BLaER1 (cell line): ENCODE results near the gene CELA3A.
A peak's percentile ranks its signal among the peaks of the same experiment; 100 is the strongest.

Source experiments
- H3K27ac ChIP-seq: shearing (Covaris generic); formaldehyde crosslinking; 2 replicates; pipeline ENCODE4 v1.8.1; 2022
- H3K27me3 ChIP-seq: shearing (Covaris generic); formaldehyde crosslinking; 2 replicates; pipeline ENCODE4 v1.8.1; 2022
- H3K36me3 ChIP-seq: shearing (Covaris generic); formaldehyde crosslinking; 2 replicates; pipeline ENCODE4 v1.8.1; 2022
- H3K4me1 ChIP-seq: shearing (Covaris generic); formaldehyde crosslinking; 2 replicates; pipeline ENCODE4 v1.8.1; 2022
- H3K4me2 ChIP-seq: shearing (Covaris generic); formaldehyde crosslinking; 2 replicates; pipeline ENCODE4 v1.8.1; 2022
- H3K4me3 ChIP-seq: shearing (Covaris generic); formaldehyde crosslinking; 2 replicates; pipeline ENCODE4 v1.8.1; 2022
- H3K9ac ChIP-seq: shearing (Covaris generic); formaldehyde crosslinking; 2 replicates; pipeline ENCODE4 v1.8.1; 2022
- H3K9me3 ChIP-seq: shearing (Covaris generic); formaldehyde crosslinking; 2 replicates; pipeline ENCODE4 v1.8.1; 2022
- H4K20me1 ChIP-seq: shearing (Covaris generic); formaldehyde crosslinking; 2 replicates; pipeline ENCODE4 v1.8.1; 2022
- Cebpa-rat ChIP-seq: shearing (Covaris generic); IDR thresholded peaks from 2 replicates; pipeline ENCODE4 v1.8.1; 2022

CELA3A gene

GRCh38 chr1:22001409-22001808, at the start of gene CELA3A:
CELA3A (plus strand) TSS chr1:22001657; CDS start chr1:22001675, 18 bp downstream.
- no peak within 1 kb of the TSS for H3K4me2 ChIP-seq
- TF ChIP-seq Cebpa-rat, result no peak
- H3K4me1 ChIP-seq, result peaks cover 24% of the 10 kb centered on the region
- H3K9me3 ChIP-seq, result no peaks in the 10 kb centered on the region
- H4K20me1 ChIP-seq, result no peaks in the 10 kb centered on the region
- H3K36me3 ChIP-seq, result no peaks in the 10 kb centered on the region
- no peaks in the 10 kb centered on the region for H3K27me3 ChIP-seq
- no peak within 1 kb of the TSS for H3K27ac ChIP-seq
- no peak within 1 kb of the TSS for H3K4me3 ChIP-seq
- H3K9ac ChIP-seq, result no peak within 1 kb of the TSS

GRCh38 chr1:21952786-21953520, 48.5 kb upstream of the CELA3A start:
- H3K27me3 ChIP-seq, result no peaks in the 10 kb centered on the region
- H3K4me1 ChIP-seq, result peaks cover 26% of the 10 kb centered on the region
- no peak for TF ChIP-seq Cebpa-rat
- no peaks in the 10 kb centered on the region for H3K36me3 ChIP-seq
- H3K9me3 ChIP-seq, result no peaks in the 10 kb centered on the region
- H4K20me1 ChIP-seq, result no peaks in the 10 kb centered on the region
- no peak overlapping the region for H3K4me2 ChIP-seq
- no peak overlapping the region for H3K4me3 ChIP-seq
- no peak overlapping the region for H3K27ac ChIP-seq
- H3K9ac ChIP-seq, result no peak overlapping the region

- H3K4me2 ChIP-seq, result no peak overlapping the region
- no peak for TF ChIP-seq Cebpa-rat
Observed at GRCh38 chr1:21955058-21955457, 46.4 kb upstream of the CELA3A start.

GRCh38 chr1:21955501-21956281, 45.8 kb upstream of the CELA3A start:
- Histone ChIP-seq H3K4me2 (peak overlapping the region; percentile 39), H3K27ac (peak overlapping the region; percentile 58), H3K9me3 (no peaks in the 10 kb centered on the region), H3K36me3 (no peaks in the 10 kb centered on the region), H3K9ac (no peak overlapping the region), H3K4me3 (no peak overlapping the region), H3K4me1 (peaks cover 50% of the 10 kb centered on the region), H3K27me3 (no peaks in the 10 kb centered on the region), H4K20me1 (no peaks in the 10 kb centered on the region)
- no peak for TF ChIP-seq Cebpa-rat

More at GRCh38 chr1:21955058-21955457, 46.4 kb upstream of the CELA3A start:
- Histone ChIP-seq H3K4me1 (peaks cover 47% of the 10 kb centered on the region), H3K27ac (no peak overlapping the region), H3K4me3 (no peak overlapping the region), H3K27me3 (no peaks in the 10 kb centered on the region), H3K9me3 (no peaks in the 10 kb centered on the region), H3K36me3 (no peaks in the 10 kb centered on the region), H4K20me1 (no peaks in the 10 kb centered on the region), H3K9ac (no peak overlapping the region)

DNA sequence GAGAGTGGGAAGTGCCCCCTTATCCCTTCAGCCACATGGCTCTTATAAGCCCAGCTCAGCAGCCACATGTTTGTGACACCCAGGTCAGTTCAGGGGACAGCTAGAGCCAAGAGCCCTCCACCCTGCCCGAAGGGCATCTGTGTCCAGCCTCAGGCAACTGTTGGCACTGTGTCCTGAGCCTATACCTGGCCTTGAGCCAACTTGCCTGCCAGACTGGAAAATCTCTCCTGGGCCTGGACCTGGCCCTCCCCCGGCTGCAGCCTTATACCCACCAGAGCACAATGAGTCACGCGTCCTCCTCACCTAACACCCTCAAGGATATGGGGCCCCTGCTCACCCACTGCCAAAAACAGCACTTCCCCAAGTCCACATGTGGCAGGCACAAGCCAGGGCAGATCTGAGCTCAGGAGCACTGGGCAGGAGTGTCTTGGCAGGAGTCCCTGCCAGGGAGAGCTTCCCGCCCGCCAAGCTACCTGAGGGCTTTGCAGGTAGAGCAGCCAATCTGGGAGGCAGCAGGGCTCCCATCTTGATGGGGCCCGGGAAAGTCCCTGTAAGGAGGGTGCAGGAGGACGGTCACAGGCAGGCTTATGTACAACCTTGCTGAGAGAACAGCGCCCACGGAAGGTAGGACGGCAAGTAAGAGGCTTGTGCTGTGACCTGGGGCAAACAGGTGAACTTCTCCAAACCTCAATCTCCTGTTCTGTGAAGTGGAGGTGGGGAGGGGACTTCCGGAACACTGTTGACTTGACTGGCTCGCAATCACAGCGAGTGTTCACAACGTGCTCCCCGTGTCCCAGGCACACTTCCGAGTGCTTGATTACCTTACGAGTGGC, 44.5 kb upstream of the CELA3A start:
- H3K27ac ChIP-seq, result peak overlapping the region; percentile 20
- H3K4me1 ChIP-seq, result peaks cover 57% of the 10 kb centered on the region
- no peaks in the 10 kb centered on the region for H3K9me3 ChIP-seq
- H4K20me1 ChIP-seq, result no peaks in the 10 kb centered on the region
- TF ChIP-seq Cebpa-rat, result no peak
- H3K4me3 ChIP-seq, result no peak overlapping the region
- no peaks in the 10 kb centered on the region for H3K27me3 ChIP-seq
- H3K4me2 ChIP-seq, result peak overlapping the region; percentile 70
- no peaks in the 10 kb centered on the region for H3K36me3 ChIP-seq
- H3K9ac ChIP-seq, result no peak overlapping the region

GRCh38 chr1:21961337-21961736, 40.1 kb upstream of the CELA3A start:
- Histone ChIP-seq H3K4me1 (peaks cover 56% of the 10 kb centered on the region), H3K36me3 (no peaks in the 10 kb centered on the region), H3K9ac (0 out of 2 replicates have a peak overlapping the region, but pooled peaks have one; percentile 34), H4K20me1 (no peaks in the 10 kb centered on the region), H3K27ac (peak overlapping the region; percentile 14), H3K4me3 (no peak overlapping the region), H3K4me2 (peak overlapping the region; percentile 24; the same call in 1 of the 2 replicates), H3K9me3 (no peaks in the 10 kb centered on the region), H3K27me3 (no peaks in the 10 kb centered on the region)
- TF ChIP-seq Cebpa-rat, result no peak

- Histone ChIP-seq H3K4me2 (peak overlapping the region; percentile 24; the same call in 1 of the 2 replicates), H3K4me1 (peaks cover 52% of the 10 kb centered on the region), H3K27ac (peak overlapping the region; percentile 14), H3K36me3 (no peaks in the 10 kb centered on the region), H3K9ac (0 out of 2 replicates have a peak overlapping the region, but pooled peaks have one; percentile 34), H3K9me3 (no peaks in the 10 kb centered on the region), H3K4me3 (no peak overlapping the region), H3K27me3 (no peaks in the 10 kb centered on the region), H4K20me1 (no peaks in the 10 kb centered on the region)
- TF ChIP-seq Cebpa-rat, result no peak
Observed at GRCh38 chr1:21961799-21962198, 39.7 kb upstream of the CELA3A start.

GRCh38 chr1:21963477-21964217, 37.8 kb upstream of the CELA3A start:
- H3K4me3 ChIP-seq, result no peak overlapping the region
- no peaks in the 10 kb centered on the region for H3K9me3 ChIP-seq
- no peak overlapping the region for H3K4me2 ChIP-seq
- TF ChIP-seq Cebpa-rat, result no peak
- peaks cover 33% of the 10 kb centered on the region for H3K4me1 ChIP-seq
- no peaks in the 10 kb centered on the region for H3K36me3 ChIP-seq
- H3K27ac ChIP-seq, result no peak overlapping the region
- H3K27me3 ChIP-seq, result no peaks in the 10 kb centered on the region
- H4K20me1 ChIP-seq, result no peaks in the 10 kb centered on the region
- H3K9ac ChIP-seq, result no peak overlapping the region
